Measurements from ENCODE around the gene BTBD6. TPM values are rescaled to one million over a fixed set of nuclear protein-coding genes. Genes with fewer than 3 reads are reported as not detected.

BTBD6 gene
- total RNA-seq: 10 to 100 TPM; 45.9 to 73.5 TPM

DNA sequence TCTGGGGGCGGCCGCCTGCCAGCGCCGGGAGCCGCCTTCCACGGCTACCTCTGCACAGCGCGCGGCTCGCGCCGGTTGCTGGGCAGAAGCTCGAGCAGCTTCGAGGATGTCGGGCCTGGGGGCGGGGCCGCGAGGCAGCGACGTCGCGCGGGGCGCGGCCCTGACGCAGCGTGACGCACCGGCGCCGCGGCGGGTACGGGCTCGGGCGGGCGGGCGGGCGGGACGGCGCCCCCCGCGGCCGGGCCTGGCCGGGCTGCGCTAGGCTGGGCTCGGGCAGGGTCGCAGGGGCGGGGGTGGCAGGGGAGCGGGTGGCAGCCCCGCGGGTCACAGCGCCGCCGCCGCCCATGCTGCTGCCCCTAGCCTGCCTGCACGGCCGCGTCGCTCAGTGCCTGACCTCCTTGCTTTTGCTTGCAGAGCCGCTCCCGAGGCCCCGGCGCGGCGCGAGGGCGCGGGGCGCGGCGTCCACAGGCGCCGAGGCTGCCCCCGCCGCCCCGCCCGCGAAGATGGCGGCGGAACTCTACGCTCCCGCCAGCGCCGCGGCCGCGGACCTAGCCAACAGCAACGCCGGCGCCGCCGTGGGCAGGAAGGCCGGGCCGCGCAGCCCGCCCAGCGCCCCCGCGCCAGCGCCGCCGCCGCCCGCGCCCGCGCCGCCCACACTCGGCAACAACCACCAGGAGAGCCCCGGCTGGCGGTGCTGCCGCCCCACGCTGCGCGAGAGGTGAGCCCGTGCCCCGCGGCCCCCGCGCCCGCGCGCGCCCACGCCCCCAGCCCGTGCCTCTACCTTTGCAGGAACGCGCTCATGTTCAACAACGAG, at the start of gene BTBD6:
Gene BTBD6, plus strand, starts transcription at position 166 of the 814 bp plus-strand sequence. Its CDS starts 179 bp downstream, at position 345.
- Histone ChIP-seq H3K9me3 (no peaks in the 10 kb centered on the region), H3K36me3 (peaks cover 8% of the 10 kb centered on the region), H3K4me1 (ENCODE audit: control insufficient read depth in 1 of 2, low read depth in 2 of 2) (peaks cover 11 to 24% of the 10 kb centered on the region in 2 donors), H3K27ac (peak within 1 kb of the TSS; percentile 76 to 82), H3K4me3 (peak within 1 kb of the TSS; percentile 74), H3K27me3 (replicated peaks; ENCODE audit: insufficient read depth) (no peaks in the 10 kb centered on the region)
- TF ChIP-seq, protein P1, sequence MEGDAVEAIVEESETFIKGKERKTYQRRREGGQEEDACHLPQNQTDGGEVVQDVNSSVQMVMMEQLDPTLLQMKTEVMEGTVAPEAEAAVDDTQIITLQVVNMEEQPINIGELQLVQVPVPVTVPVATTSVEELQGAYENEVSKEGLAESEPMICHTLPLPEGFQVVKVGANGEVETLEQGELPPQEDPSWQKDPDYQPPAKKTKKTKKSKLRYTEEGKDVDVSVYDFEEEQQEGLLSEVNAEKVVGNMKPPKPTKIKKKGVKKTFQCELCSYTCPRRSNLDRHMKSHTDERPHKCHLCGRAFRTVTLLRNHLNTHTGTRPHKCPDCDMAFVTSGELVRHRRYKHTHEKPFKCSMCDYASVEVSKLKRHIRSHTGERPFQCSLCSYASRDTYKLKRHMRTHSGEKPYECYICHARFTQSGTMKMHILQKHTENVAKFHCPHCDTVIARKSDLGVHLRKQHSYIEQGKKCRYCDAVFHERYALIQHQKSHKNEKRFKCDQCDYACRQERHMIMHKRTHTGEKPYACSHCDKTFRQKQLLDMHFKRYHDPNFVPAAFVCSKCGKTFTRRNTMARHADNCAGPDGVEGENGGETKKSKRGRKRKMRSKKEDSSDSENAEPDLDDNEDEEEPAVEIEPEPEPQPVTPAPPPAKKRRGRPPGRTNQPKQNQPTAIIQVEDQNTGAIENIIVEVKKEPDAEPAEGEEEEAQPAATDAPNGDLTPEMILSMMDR (IDR thresholded peaks at IDR 0.05): no peak
- DNase-seq (ENCODE audit: low spot score): peak; percentile 60
- ATAC-seq (ENCODE audit: insufficient number of reproducible peaks, low FRiP score, low read depth): peak; percentile 74

DNA sequence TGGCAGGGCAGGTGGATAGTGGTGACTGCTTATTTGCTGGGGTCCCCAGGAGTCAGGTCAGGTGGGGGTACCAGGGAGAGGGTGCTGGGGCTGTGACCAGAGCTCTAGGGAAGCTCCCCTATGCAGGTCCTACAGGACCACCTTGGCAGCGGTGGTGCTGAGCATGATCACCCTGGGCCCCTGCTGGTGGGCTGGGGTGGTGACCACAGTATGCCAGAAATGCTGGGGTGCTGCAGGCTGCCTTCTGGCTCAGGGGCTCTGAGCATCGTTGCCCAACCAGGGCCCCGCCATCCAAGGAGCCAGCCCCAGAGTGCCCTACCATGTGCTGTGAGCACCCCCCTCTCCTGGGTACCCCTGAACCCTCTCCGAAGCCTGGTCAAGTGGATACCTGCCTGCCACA, 49.7 kb upstream of the BTBD6 start:
- Histone ChIP-seq H3K27ac (no peak overlapping the region), H3K9me3 (no peaks in the 10 kb centered on the region), H3K4me3 (no peak overlapping the region), H3K36me3 (no peaks in the 10 kb centered on the region), H3K27me3 (replicated peaks; ENCODE audit: insufficient read depth) (peaks cover 3% of the 10 kb centered on the region), H3K4me1 (ENCODE audit: control insufficient read depth in 1 of 2, low read depth in 2 of 2) (peaks cover 9 to 23% of the 10 kb centered on the region in 2 donors)
- ATAC-seq (ENCODE audit: insufficient number of reproducible peaks, low FRiP score, low read depth) (no peak), DNase-seq (ENCODE audit: low spot score) (no peak)
- TF ChIP-seq, protein P1 (IDR thresholded peaks at IDR 0.05): no peak

GRCh38 chr14:105199093-105199492, 49.2 kb upstream of the BTBD6 start:
- Histone ChIP-seq H3K27me3 (replicated peaks; ENCODE audit: insufficient read depth) (peaks cover 3% of the 10 kb centered on the region), H3K27ac (no peak overlapping the region)

DNA sequence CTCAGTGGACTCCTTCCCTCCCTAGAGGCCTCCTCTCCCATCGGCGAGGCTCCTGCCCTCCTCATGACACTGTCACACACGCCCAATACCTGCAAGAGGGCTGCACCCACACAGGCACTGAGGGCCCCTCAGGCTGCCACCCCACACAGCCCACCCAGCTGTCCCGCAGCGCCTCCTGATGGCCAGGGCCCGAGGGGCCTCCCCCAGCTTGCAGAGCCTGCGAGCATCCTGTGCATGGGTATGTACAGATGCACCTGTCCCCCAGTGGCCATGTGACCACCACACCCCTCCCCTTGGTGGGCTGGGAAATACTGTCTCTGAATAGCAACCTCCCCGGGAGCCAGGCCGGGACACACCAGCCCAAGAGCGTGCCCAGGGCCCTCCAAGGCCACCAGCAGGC, 48.3 kb upstream of the BTBD6 start:
- H3K36me3 ChIP-seq: no peaks in the 10 kb centered on the region
- H3K9me3 ChIP-seq: no peaks in the 10 kb centered on the region
- peaks cover 3% of the 10 kb centered on the region for H3K27me3 ChIP-seq (replicated peaks; ENCODE audit: insufficient read depth)
- no peak for ATAC-seq (ENCODE audit: insufficient number of reproducible peaks, low FRiP score, low read depth)
- H3K27ac ChIP-seq: no peak overlapping the region
- TF ChIP-seq, protein P1 (IDR thresholded peaks at IDR 0.05): no peak
- H3K4me3 ChIP-seq: no peak overlapping the region
- peaks cover 14 to 32% of the 10 kb centered on the region in 2 donors for H3K4me1 ChIP-seq (ENCODE audit: control insufficient read depth in 1 of 2, low read depth in 2 of 2)
- no peak for DNase-seq (ENCODE audit: low spot score)

More at GRCh38 chr14:105199093-105199492, 49.2 kb upstream of the BTBD6 start:
- ATAC-seq (ENCODE audit: insufficient number of reproducible peaks, low FRiP score, low read depth) (no peak), DNase-seq (ENCODE audit: low spot score) (no peak)
- Histone ChIP-seq H3K4me1 (ENCODE audit: control insufficient read depth in 1 of 2, low read depth in 2 of 2) (peaks cover 9 to 23% of the 10 kb centered on the region in 2 donors), H3K4me3 (no peak overlapping the region), H3K9me3 (no peaks in the 10 kb centered on the region), H3K36me3 (no peaks in the 10 kb centered on the region)
- TF ChIP-seq, protein P1 (IDR thresholded peaks at IDR 0.05): no peak

- no peak overlapping the region for H3K4me3 ChIP-seq
- ATAC-seq (ENCODE audit: insufficient number of reproducible peaks, low FRiP score, low read depth) (no peak), DNase-seq (ENCODE audit: low spot score) (no peak)
- peaks cover 18 to 38% of the 10 kb centered on the region in 2 donors for H3K4me1 ChIP-seq (ENCODE audit: control insufficient read depth in 1 of 2, low read depth in 2 of 2)
- no peak overlapping the region for H3K27ac ChIP-seq
- no peaks in the 10 kb centered on the region for H3K36me3 ChIP-seq
- TF ChIP-seq, protein P1 (IDR thresholded peaks at IDR 0.05): no peak
- H3K9me3 ChIP-seq: no peaks in the 10 kb centered on the region
- no peaks in the 10 kb centered on the region for H3K27me3 ChIP-seq (replicated peaks; ENCODE audit: insufficient read depth)
Measured at GRCh38 chr14:105200641-105201040, 47.7 kb upstream of the BTBD6 start.
